Activated CD4-positive, alpha-beta T cell treated with anti-CD3 and anti-CD28 coated beads, Interleukin-2, Interleukin-4, amounts not matched to agents 100 ng/mL and 50 ng/mL, durations not matched to agents 16 hours and 8 hours (primary cell): ENCODE measurements around the gene OR2W1.

Experiments used
- DNase-seq: peaks from one replicate; pipeline ENCODE4 v3.0.0-alpha.2; 2020; ENCODE audit warnings: low spot score

The OR2W1 gene

GRCh38 chr6:28996844-28997510 lies 48.0 kb downstream of the OR2W1 start:
- DNase-seq = no peak

DNA sequence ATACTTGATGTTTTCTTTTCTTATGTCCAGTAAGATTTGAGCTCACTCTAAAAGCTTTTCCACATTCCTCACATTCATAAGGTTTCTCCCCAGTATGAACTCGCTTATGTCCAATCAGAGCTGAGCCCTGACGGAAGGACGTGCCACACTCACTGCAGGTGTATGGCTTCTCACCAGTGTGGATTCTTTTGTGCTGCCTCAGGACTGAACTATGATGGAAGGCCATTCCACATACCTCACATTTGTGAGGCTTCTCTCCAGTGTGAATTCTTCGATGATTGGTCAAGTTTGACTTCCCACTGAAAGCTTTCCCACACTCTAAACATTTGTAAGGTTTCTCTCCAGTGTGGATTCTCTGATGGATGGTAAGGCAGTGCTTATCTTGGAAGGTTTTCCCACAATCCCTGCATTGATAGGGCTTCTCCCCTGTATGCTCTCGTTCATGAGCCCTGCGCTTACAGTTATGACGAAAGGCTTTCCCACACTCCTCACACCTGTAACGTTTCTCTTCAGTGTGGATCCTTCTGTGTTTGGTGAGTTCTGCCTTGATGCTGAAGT lies 49.8 kb downstream of the OR2W1 start:
- no peak for DNase-seq
